ENCODE measurements around the gene GALNT7. TPM values are rescaled to one million over a fixed set of nuclear protein-coding genes. Genes with fewer than 3 reads are reported as not detected.

The GALNT7 gene
- total RNA-seq, 1 experiment from 2014 or later = 156 TPM

DNA sequence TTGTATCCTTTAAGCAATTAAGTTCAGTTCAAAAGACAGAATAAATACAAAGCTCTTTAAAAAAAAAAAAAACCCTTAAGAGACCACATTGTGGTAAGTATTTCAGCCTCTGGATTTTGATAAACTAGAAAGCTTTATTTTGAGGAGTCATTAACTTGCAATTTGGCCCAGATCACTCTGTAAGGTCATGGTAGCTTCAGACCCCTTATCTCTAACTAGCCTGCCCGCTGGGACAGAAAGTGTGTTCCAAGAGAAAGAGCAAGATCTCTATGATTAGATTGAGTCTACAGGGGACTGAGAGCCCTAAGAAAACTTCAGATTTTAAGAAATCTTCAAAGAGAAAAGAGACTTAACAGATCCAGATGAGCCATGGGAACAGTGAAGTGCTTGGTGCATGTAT is 45.6 kb downstream of the GALNT7 start:
- intact Hi-C loops (cut with micrococcal nuclease; ENCODE audit: unreplicated experiment) (no loop called here), in situ Hi-C loops (cut with HindIII; ENCODE audit: low pct_unique_long_range_greater_than_20kb, low sequenced_read_pairs) (no loop called here)
- Histone ChIP-seq H3K27ac (ENCODE audit: low read length) (peak overlapping the region; percentile 100), H3K27me3 (ENCODE audit: control insufficient read depth, insufficient read depth, low read length) (no peaks in the 10 kb centered on the region), H3K4me1 (ENCODE audit: control insufficient read depth, insufficient read depth, low read length) (peaks cover 78% of the 10 kb centered on the region), H3K9me3 (ENCODE audit: control insufficient read depth, insufficient read depth, low read depth, low read length) (no peaks in the 10 kb centered on the region), H3K4me3 (ENCODE audit: low read depth in 2 of 2, low read length in 2 of 2) (no peak overlapping the region), H3K36me3 (ENCODE audit: control insufficient read depth, insufficient read depth, low read length) (no peaks in the 10 kb centered on the region; the same call in 1 of the 2 replicates)
- CTCF ChIA-PET = no interaction called here
- POLR2A ChIA-PET = interaction anchor here (0.6 to 0.9 kb wide), 2 partner anchors 8 to 39 kb away, joined by 3 to 4 read pairs; no protein-coding TSS in a partner anchor
- TF ChIP-seq, protein P1, sequence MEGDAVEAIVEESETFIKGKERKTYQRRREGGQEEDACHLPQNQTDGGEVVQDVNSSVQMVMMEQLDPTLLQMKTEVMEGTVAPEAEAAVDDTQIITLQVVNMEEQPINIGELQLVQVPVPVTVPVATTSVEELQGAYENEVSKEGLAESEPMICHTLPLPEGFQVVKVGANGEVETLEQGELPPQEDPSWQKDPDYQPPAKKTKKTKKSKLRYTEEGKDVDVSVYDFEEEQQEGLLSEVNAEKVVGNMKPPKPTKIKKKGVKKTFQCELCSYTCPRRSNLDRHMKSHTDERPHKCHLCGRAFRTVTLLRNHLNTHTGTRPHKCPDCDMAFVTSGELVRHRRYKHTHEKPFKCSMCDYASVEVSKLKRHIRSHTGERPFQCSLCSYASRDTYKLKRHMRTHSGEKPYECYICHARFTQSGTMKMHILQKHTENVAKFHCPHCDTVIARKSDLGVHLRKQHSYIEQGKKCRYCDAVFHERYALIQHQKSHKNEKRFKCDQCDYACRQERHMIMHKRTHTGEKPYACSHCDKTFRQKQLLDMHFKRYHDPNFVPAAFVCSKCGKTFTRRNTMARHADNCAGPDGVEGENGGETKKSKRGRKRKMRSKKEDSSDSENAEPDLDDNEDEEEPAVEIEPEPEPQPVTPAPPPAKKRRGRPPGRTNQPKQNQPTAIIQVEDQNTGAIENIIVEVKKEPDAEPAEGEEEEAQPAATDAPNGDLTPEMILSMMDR (IDR thresholded peaks at IDR 0.05) = no peak
- TF ChIP-seq, protein P2, sequence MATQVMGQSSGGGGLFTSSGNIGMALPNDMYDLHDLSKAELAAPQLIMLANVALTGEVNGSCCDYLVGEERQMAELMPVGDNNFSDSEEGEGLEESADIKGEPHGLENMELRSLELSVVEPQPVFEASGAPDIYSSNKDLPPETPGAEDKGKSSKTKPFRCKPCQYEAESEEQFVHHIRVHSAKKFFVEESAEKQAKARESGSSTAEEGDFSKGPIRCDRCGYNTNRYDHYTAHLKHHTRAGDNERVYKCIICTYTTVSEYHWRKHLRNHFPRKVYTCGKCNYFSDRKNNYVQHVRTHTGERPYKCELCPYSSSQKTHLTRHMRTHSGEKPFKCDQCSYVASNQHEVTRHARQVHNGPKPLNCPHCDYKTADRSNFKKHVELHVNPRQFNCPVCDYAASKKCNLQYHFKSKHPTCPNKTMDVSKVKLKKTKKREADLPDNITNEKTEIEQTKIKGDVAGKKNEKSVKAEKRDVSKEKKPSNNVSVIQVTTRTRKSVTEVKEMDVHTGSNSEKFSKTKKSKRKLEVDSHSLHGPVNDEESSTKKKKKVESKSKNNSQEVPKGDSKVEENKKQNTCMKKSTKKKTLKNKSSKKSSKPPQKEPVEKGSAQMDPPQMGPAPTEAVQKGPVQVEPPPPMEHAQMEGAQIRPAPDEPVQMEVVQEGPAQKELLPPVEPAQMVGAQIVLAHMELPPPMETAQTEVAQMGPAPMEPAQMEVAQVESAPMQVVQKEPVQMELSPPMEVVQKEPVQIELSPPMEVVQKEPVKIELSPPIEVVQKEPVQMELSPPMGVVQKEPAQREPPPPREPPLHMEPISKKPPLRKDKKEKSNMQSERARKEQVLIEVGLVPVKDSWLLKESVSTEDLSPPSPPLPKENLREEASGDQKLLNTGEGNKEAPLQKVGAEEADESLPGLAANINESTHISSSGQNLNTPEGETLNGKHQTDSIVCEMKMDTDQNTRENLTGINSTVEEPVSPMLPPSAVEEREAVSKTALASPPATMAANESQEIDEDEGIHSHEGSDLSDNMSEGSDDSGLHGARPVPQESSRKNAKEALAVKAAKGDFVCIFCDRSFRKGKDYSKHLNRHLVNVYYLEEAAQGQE (IDR thresholded peaks at IDR 0.05; ENCODE audit: insufficient read depth in 1 of 2, low read depth in 2 of 2, low read length in 1 of 2) = no peak
- no peak for TF ChIP-seq POLR2AphosphoS5 (IDR thresholded peaks at IDR 0.05; ENCODE audit: low read depth, low read length)
- no peak for TF ChIP-seq SIN3A (IDR thresholded peaks at IDR 0.05; ENCODE audit: borderline replicate concordance, insufficient read depth, low read depth, low read length)
- TF ChIP-seq TCF7L2 (IDR thresholded peaks at IDR 0.05; ENCODE audit: low read depth, low read length) = no peak
- no TSS peak for BruUV-seq (replicated peaks)
- DNase-seq (ENCODE audit: low read depth, low spot score) = no peak
- ATAC-seq = no peak

DNA sequence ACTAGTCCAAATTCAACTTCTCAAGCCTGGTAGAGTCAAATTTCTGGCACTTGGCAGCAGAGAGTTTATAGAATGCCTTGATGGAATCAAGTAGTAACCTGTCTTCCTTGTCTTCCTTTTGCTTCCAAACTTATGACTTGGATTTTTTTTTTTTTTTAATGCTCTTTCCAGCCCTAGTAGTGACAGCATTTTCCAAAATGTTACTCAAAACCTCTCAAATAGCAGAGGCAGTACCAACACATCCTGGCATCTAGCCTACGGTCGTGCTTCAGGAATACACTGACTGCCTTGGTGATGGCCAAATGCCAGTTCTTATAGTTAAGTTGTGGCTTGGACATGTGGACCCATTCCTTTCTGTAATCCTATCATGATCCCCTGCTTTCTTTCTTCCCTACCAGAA is 46.0 kb downstream of the GALNT7 start:
- BruUV-seq (replicated peaks) = TSS peak; percentile 5
- no peak overlapping the region for H3K4me3 ChIP-seq (ENCODE audit: low read depth in 2 of 2, low read length in 2 of 2)
- DNase-seq (ENCODE audit: low read depth, low spot score) (no peak), ATAC-seq (no peak)
- H3K36me3 ChIP-seq (ENCODE audit: control insufficient read depth, insufficient read depth, low read length) = no peaks in the 10 kb centered on the region; the same call in 1 of the 2 replicates
- TF ChIP-seq POLR2AphosphoS5 (IDR thresholded peaks at IDR 0.05; ENCODE audit: low read depth, low read length) (no peak), SIN3A (IDR thresholded peaks at IDR 0.05; ENCODE audit: borderline replicate concordance, insufficient read depth, low read depth, low read length) (no peak), TCF7L2 (IDR thresholded peaks at IDR 0.05; ENCODE audit: low read depth, low read length) (no peak)
- TF ChIP-seq, protein P1 (IDR thresholded peaks at IDR 0.05) = no peak
- TF ChIP-seq, protein P2 (IDR thresholded peaks at IDR 0.05; ENCODE audit: insufficient read depth in 1 of 2, low read depth in 2 of 2, low read length in 1 of 2) = no peak
- in situ Hi-C loops (cut with HindIII; ENCODE audit: low pct_unique_long_range_greater_than_20kb, low sequenced_read_pairs) (no loop called here), intact Hi-C loops (cut with micrococcal nuclease; ENCODE audit: unreplicated experiment) (loop anchor here (5.0 kb wide), 2 partner anchors 38 to 42 kb away; no protein-coding TSS in a partner anchor)
- CTCF ChIA-PET = no interaction called here
- H3K27ac ChIP-seq (ENCODE audit: low read length) = peak overlapping the region; percentile 100
- peaks cover 74% of the 10 kb centered on the region for H3K4me1 ChIP-seq (ENCODE audit: control insufficient read depth, insufficient read depth, low read length)
- no peaks in the 10 kb centered on the region for H3K9me3 ChIP-seq (ENCODE audit: control insufficient read depth, insufficient read depth, low read depth, low read length)
- POLR2A ChIA-PET = interaction anchor here (0.5 to 0.9 kb wide), 2 partner anchors 30 to 40 kb away, joined by 3 to 6 read pairs; no protein-coding TSS in a partner anchor
- no peaks in the 10 kb centered on the region for H3K27me3 ChIP-seq (ENCODE audit: control insufficient read depth, insufficient read depth, low read length)
